NCI-H774 (cell line): ENCODE data around the gene N4BP3.

Source experiments
- DNase-seq: peaks from one replicate; lab custom pipeline; 2025; lab: John Stamatoyannopoulos, UW

N4BP3 gene

DNA sequence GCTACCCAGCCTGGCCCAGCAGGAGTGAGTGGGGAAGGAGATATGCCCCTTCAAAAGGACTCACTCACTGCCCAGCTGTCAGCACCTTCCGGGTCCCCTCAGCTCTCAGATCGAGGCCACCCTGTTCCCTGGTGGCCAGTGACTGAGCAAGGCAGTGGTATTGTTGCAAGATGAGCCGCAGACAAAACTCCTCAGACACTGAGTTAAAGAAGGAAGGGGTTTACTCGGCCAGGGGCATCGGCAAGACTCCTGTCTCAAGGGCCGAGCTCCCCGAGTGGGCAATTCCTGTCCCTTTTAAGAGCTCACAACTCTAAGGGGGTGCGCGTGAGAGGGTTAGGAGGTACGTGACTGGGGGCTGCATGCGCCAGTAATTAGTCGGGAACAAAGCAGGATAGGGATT is 9.7 kb upstream of the N4BP3 start:
- no peak for DNase-seq

GRCh38 chr5:178104492-178104891 is 8.8 kb upstream of the N4BP3 start:
- no peak for DNase-seq

- no peak for DNase-seq
Measured at GRCh38 chr5:178106086-178106485, 7.2 kb upstream of the N4BP3 start.

DNA sequence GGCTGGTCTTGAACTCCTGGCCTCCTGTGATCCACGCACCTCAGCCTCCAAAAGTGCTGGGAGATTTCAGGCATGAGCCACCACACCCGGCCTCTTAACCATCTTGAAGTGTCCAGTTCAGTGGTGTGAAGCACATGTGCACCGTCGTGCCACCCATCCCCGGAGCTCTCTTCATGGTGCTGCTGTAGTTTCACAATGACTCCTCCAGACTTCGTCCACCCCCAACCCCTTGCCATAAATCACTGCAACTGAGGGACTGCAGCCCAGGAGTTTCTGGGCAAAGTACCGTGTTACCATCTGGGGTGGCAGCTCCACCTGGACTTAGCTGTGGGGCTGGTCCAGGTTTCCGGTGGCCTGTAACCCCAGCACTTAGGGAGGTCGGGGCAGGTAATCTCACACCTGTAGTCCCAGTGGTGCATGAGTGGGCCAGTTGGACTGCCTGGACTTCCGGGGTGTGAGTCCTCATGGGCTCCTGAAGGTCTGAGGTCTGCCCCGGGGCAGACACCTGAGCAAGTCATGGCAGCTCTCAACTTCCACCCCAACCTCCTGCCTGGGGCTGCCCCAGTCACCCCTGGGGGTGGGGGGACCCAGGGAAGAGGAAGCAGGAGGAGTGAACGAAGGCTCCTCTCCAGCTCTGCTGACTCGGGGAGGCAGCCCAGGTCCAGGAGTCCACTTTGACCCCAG is 6.6 kb upstream of the N4BP3 start:
- DNase-seq: no peak

- no peak for DNase-seq
Measured at GRCh38 chr5:178107756-178108310, 5.5 kb upstream of the N4BP3 start.

DNA sequence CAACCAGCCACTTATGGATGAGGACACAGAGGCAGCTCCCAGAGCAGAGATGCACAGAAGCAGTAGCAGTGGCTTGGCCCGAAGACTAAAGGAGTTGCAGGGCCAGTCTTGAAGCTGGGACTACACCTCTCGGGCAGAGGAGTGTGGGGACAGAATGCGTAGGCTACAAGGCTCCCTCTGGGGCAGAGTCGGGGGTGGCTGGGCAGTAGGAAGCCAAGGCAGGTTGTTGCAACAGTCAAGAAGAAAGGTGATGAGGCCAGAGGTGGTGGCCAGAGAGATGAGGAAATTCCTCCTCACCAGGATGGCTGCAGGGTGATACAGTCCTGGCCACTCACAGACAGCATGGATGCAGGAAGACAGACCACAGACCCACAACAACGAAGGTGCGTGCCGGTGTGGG is 4.9 kb upstream of the N4BP3 start:
- no peak for DNase-seq

DNA sequence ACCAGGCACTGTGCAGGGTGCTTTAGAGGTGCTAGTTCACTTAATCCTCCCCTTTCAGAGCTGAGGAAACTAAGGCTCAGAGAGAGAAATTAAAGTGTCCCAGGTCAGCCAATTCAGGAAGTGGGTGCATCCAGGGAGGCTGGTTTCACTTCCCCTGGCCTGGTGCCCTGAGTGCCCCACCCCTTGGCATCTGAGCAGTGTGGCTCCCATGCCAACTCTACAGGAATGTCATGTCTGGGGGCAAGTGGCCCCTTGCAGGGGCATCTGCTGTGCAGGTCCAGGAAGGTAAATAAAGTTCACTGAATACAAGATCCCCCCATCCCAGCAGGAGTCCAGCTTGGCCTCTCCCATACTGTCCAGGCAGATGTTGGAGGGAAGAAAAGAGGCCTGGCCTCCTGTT is 4.4 kb upstream of the N4BP3 start:
- DNase-seq: no peak

- no peak for DNase-seq
Measured at GRCh38 chr5:178110511-178110910, 2.8 kb upstream of the N4BP3 start.

GRCh38 chr5:178111925-178112324 is 1.4 kb upstream of the N4BP3 start:
- no peak for DNase-seq

DNA sequence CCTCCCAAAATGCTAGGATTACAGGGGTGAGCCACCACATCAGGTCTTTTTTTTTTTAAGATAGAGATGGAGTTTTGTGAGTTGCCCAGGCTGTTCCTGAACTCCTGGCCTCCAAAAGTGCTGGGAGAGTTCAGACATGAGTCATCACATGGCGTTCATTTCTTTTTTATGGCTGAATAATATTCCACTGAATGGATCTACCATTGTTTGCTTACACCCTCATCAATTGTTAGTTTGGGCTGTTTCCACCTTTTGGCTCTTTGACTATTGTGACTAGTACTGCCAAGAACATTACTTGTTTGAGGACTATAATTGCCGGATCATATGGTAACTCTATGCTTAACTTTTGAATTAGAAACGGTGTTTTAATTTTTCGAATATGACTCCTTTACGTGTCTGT is 787 bp upstream of the N4BP3 start:
- DNase-seq: no peak

DNA sequence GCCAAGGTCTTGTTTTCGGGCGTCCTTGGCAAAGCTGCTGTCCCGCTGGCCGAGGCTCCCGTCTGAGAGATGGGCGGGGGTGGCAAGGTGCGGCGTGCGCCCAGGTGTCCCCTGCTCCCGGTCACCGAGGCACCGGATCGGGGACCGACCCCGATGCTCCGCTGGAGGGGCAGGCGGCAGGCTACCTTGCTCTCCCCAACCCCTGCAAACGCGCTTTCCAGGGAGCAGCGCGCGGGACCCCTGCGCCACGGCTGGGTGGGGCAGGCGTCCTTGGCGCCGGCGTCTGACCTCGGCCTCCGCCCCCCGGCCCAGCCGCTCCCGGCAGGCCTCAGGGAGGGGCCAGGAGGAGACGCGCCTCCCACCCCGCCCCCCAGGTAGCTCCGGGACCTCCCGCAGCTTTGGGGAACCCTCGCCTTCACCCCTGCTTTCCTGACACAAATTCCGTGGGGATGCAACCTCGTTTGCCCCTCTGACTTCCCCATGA is 551 bp downstream of the N4BP3 start:
- DNase-seq: no peak

GRCh38 chr5:178114325-178115135 is 1.2 kb downstream of the N4BP3 start:
- no peak for DNase-seq

GRCh38 chr5:178115136-178115813 is 1.9 kb downstream of the N4BP3 start:
- DNase-seq: no peak

GRCh38 chr5:178115814-178116142 is 2.4 kb downstream of the N4BP3 start:
- no peak for DNase-seq

DNA sequence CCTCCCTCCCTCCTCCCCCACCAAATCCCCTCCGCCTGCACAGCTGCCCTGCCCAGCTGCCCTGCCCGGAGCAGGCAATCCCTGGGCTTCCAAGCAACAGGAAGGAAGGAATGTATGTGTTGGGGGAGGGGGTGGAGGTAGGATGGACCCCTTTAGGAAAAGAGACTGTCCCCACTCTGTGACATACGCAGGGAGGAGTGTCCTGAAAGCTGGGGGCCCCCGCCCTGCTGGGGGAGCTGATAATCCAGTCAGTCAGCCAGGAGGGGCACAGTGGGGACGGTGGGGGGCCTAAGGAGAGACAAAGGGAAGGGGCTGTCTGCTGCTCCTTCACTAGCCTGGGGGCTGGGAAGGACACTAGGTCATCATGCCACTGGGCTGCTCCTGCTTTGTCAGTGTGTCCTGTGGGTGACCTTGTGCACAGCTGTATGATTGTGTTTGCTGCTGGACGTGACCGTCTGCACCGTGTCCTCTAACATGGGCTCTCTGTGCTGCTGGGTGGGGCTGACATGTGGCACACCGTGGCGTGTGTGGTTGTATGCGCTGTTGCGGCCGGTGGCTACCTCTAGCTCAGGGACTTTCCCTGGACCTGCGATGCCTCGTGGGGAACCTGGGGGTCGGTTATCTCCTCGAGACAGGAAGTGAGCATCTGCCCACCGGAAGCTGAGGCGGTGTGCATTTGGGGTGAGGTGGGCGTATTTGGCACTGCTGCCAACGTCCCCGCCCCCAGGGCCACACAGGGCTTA is 3.0 kb downstream of the N4BP3 start:
- DNase-seq: no peak

GRCh38 chr5:178117923-178118701 is 4.8 kb downstream of the N4BP3 start:
- DNase-seq: no peak

DNA sequence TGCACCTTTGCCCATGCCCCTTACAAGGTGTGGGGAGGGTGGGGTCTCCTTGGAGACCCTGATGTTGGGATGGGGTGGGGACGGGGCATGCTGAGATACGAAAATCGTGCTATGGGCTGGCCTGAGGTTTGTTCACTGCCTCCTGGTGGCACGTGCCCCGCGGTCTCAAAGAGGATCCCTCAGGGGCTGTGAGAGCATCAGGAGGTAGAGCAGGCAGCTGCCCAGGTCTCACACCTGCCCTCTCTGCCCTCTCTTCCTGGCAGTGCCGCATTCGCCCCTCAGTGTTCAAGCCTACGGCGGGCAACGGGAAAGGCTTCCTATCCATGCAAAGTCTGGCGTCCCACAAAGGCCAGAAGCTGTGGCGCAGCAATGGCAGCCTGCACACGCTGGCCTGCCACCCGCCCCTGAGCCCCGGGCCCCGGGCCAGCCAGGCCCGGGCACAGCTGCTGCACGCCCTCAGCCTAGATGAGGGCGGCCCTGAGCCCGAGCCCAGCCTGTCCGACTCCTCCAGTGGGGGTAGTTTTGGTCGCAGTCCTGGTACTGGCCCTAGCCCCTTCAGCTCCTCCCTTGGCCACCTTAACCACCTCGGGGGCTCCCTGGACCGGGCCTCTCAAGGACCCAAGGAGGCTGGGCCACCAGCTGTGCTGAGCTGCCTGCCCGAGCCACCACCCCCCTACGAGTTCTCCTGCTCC is 6.7 kb downstream of the N4BP3 start:
- DNase-seq: no peak

GRCh38 chr5:178120607-178121357 is 7.5 kb downstream of the N4BP3 start:
- DNase-seq: peak; percentile 93

DNA sequence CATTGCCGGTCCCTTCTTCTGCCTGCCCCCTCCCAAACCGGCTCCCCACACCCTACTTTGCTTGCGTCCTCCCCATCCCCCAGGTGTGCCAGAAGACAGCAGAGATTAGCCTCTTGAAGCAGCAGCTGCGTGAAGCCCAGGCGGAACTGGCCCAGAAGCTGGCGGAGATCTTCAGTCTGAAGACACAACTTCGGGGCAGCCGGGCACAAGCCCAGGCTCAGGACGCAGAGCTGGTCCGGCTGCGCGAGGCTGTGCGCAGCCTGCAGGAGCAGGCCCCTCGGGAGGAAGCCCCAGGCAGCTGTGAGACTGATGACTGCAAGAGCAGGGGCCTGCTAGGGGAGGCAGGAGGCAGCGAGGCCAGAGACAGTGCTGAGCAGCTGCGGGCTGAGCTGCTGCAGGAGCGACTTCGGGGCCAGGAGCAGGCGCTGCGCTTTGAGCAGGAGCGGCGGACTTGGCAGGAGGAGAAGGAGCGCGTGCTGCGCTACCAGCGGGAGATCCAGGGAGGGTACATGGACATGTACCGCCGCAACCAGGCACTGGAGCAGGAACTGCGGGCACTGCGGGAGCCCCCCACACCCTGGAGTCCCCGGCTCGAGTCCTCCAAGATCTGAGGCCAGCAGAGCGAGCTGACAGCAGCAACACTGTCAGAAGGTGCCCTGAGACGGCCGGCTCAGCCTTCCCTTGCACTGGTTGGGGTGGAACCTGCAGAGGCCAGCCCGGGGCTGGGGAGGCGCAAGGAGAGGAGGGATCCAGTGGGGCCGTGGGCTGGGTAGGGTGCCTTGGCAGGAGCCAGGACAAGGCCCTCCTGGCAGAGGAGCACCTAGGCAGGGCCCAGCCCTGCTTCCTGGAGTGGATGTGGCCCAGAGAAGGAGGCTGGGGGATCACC is 8.3 kb downstream of the N4BP3 start:
- no peak for DNase-seq
